ENCODE measurements around the gene HAPLN3. TPM values are rescaled to one million over a fixed set of nuclear protein-coding genes. Genes with fewer than 3 reads are reported as not detected.

Gene HAPLN3
- total and polyA plus RNA-seq, 2 of the 4 experiments (the other 2 are of a cell fraction) = 5.9 to 28.6 TPM

DNA sequence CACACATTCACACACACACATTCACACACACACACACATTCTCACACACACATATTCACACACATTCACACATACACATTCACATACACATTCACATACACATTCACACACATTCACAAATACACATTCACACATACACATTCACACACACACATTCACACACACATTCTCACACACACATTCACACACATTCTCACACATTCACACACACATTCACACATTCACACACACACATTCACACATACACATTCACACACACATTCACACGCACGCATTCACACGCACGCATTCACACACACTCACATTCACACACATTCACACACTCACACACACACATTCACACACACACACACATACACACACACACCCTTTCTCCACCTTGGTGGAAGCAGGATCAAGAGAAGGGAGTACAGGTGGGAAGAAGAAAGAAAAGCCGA, 5.7 kb upstream of the HAPLN3 start:
- Histone ChIP-seq H3K18ac (ENCODE audit: low read depth, low read length) (no peak overlapping the region; the same call in 1 of the 2 replicates), H4K91ac (ENCODE audit: insufficient read depth, low read depth, low read length) (peak overlapping the region; percentile 12; the same call in 1 of the 2 replicates), H3K4me3 (ENCODE audit: insufficient read depth, low read depth, low read length) (no peak overlapping the region), H3K14ac (replicated peaks; ENCODE audit: low read depth, low read length) (peak overlapping the region; percentile 66; the same call in 1 of the 2 replicates), H4K8ac (ENCODE audit: low read depth in 2 of 2, low read length in 2 of 2) (peak overlapping the region in 1 of 2 experiments; percentile 43; a peak in 1 of 4 replicates), H3K9me1 (ENCODE audit: insufficient read depth, low read length) (peaks cover 13% of the 10 kb centered on the region), H3K9ac (ENCODE audit: low read depth, low read length) (no peak overlapping the region), H3K4ac (ENCODE audit: low read depth, low read length) (peak overlapping the region; percentile 48), H4K5ac (ENCODE audit: low read depth, low read length) (no peak overlapping the region), H2BK20ac (ENCODE audit: low read depth, low read length) (no peak overlapping the region), H3K9me3 (ENCODE audit: control insufficient read depth, insufficient read depth, low read length) (no peaks in the 10 kb centered on the region), H2AK9ac (replicated peaks; ENCODE audit: low read depth, low read length, poor library complexity) (peak overlapping the region; percentile 13), H3K27ac (ENCODE audit: insufficient read depth, low read length) (no peak overlapping the region), H3K4me2 (ENCODE audit: low read depth, low read length) (no peak overlapping the region), H3K36me3 (ENCODE audit: control insufficient read depth, insufficient read depth, low read length) (peaks cover 53% of the 10 kb centered on the region), H2BK120ac (ENCODE audit: low read depth, low read length) (no peak overlapping the region), H3K23ac (ENCODE audit: low read depth, low read length) (peak overlapping the region; percentile 63; the same call in 1 of the 2 replicates), H2AFZ (replicated peaks; ENCODE audit: low read length, poor library complexity) (no peak overlapping the region), H2AK5ac (ENCODE audit: low read depth, low read length) (peak overlapping the region; percentile 82), H3K4me1 (ENCODE audit: control insufficient read depth, insufficient read depth, low read length) (peaks cover 14% of the 10 kb centered on the region), H3K56ac (ENCODE audit: extremely low read depth, insufficient read depth, low read length) (no peak overlapping the region), H4K20me1 (ENCODE audit: insufficient read depth, low read length) (peaks cover 78% of the 10 kb centered on the region), H2BK15ac (ENCODE audit: low read depth, low read length) (no peak overlapping the region), H2BK5ac (ENCODE audit: low read depth, low read length, poor library complexity, severe bottlenecking) (peak overlapping the region; percentile 77), H3K79me1 (ENCODE audit: low read depth in 1 of 2, low read length in 2 of 2) (peaks cover 29 to 65% of the 10 kb centered on the region in 2 experiments; a peak in 3 of 4 replicates), H3K27me3 (ENCODE audit: control insufficient read depth, insufficient read depth, low read length) (no peaks in the 10 kb centered on the region)
- CTCF ChIA-PET = no interaction called here
- intact Hi-C loops (cut with micrococcal nuclease) = loop anchor here (10.0 kb wide), 1 partner anchor 404 kb away; no protein-coding TSS in a partner anchor
- in situ Hi-C loops (cut with MboI; ENCODE audit: low sequenced_read_pairs) = loop anchor here (5.0 kb wide), 1 partner anchor 276 kb away; no protein-coding TSS in a partner anchor
- POLR2A ChIA-PET (ENCODE audit: unreplicated experiment) = no interaction called here
- dilution Hi-C loops (cut with HindIII; ENCODE audit: low sequenced_read_pairs, unreplicated experiment) = loop anchor here (25.0 kb wide), 1 partner anchor 111 kb away; no protein-coding TSS in a partner anchor
- TF ChIP-seq RAD21 (IDR thresholded peaks at IDR 0.05; ENCODE audit: low read length) (no peak), NFE2L2 (IDR thresholded peaks at IDR 0.05; ENCODE audit: low read depth, low read length) (no peak), MXI1 (IDR thresholded peaks at IDR 0.05; ENCODE audit: borderline replicate concordance, low read depth, low read length) (no peak)
- TF ChIP-seq, protein P1, sequence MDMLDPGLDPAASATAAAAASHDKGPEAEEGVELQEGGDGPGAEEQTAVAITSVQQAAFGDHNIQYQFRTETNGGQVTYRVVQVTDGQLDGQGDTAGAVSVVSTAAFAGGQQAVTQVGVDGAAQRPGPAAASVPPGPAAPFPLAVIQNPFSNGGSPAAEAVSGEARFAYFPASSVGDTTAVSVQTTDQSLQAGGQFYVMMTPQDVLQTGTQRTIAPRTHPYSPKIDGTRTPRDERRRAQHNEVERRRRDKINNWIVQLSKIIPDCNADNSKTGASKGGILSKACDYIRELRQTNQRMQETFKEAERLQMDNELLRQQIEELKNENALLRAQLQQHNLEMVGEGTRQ (IDR thresholded peaks at IDR 0.05; ENCODE audit: low read depth, low read length) = no peak
- DNase-seq (no peak), ATAC-seq (ENCODE audit: low read depth) (no peak)
- WGBS, 2 experiments (ENCODE audit: extremely low coverage in 2 of 2, insufficient read length in 1 of 2) = no CpG with 5 or more reads among the region's 5 CpGs
- no TSS peak for BruUV-seq (replicated peaks)

Data from IMR-90 (cell line).